SKM-1 (cell line): ENCODE measurements around the gene HNRNPH1.

ENCODE experiments used
- DNase-seq: peaks from one replicate; lab custom pipeline; 2025; ENCODE audit not compliant: unreplicated experiment; lab: John Stamatoyannopoulos, UW

Gene HNRNPH1

DNA sequence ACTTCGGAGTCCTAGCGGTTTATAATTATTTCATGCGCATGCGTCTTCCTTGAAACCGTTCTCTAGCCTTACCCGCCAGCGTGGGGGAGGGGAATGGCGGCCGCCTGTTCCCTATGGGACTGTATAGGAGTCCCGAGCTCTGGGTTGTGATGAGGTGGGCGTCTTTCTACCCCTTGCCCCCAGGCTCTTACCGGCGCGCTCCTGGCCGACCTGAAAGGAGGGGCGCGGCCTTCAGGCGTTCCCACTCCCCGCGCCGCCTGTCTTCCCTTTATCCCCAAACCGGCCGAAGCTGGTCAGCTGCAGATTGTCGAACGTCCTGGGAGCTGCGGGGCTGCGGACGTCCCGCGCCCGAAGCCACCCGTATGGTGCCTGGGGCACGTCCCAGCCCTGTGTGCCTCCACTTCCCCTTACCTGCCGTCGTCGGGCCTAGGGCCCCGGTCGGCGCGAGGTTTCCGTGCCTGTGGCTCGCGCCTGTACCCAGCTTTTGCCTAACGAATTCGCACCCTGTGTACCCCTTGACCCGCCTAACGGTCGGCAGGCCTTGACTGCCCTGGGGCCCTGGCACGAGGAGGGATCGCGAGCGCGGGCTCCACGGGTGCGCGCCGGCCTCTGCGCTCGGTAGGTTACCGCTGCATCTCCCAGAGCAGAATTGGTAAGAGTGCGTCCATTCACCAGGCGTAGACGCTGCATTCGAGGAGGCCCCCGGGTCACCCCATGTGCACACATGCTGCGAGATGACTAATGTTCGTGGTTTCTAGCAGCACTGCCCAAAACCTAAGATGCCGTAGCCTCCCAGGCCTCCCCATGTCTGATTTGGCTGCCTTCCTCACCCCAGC, 653 bp upstream of the HNRNPH1 start:
- DNase-seq = no peak

GRCh38 chr5:179621551-179622214, 1.8 kb downstream of the HNRNPH1 start:
- DNase-seq = no peak

- DNase-seq = no peak
These were observed 2.6 kb downstream of the HNRNPH1 start for GRCh38 chr5:179620703-179621350.

GRCh38 chr5:179620293-179620692, 3.2 kb downstream of the HNRNPH1 start:
- no peak for DNase-seq

GRCh38 chr5:179619776-179620175, 3.7 kb downstream of the HNRNPH1 start:
- no peak for DNase-seq

DNA sequence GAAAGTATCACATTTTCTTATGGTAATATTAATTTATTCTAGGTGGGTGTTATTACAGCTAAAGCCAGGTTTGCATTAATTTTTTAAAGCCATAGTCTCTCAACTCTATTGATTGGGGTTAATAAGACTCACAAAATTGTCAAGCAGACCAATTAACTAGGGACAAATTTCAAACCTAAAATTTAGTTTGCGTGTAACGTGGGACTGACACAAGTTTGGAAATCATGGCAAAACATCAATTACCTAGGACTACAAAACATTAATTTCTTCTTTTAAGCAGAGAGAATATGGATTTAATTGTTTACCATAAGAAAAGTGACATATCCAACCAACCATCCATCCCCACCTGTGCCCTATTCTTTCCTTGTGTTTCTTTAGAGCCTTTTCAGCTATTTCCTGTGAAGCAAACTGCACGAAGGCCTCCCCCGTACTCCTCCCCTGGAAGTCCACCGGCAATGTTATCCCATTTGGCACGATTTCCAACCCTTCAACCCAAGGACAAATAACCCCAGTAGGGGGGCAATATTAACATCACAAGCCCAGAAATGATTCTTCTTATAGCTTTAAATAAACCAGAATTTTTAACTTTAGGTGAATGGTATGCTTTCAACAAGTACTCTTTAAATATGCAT, 4.4 kb downstream of the HNRNPH1 start:
- no peak for DNase-seq

DNA sequence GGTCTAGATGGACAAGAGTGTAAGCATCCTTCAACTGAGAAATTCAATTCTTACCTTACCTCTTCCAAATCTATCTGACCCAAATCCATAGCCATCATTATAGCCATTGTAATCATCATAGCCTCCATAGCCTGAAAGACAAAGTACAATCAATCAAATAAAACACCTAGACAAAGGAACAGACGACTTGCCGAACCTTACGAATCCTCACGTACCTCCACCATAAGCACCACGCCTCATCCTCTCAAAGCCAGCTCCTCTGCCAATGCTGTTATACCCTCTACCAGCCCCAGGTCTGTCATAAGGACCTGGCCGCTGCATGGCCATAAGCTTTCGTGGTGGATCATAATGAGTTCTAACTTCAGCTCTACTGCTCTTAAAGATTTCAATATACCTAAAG, 5.5 kb downstream of the HNRNPH1 start:
- DNase-seq = no peak

DNA sequence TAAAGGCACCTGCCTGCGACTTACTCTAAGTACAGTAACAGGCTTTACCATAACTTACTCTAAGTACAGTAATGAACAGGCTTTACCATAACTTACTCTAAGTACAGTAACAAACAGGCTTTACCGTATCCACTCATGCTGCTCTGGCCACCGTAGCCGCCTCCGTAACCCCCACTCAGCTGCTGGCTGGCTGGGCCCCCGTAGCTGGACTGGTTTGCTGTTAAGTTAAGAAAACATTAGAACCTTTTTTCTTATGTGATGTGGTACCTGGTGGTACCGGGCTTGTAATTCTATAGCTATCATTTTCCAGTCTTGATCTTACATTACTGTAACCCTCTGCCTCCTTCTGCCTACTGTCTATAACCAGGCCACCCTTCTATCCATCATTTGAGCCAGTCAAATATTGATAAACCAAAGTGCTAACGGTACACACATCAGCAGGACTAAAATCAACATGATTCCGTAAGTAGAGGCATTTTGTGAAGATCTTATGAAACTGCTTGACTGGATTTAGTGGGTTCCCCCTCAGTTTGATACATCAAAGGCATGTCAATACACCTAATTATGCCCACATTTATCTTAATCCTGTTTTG, 7.4 kb downstream of the HNRNPH1 start:
- DNase-seq = no peak

DNA sequence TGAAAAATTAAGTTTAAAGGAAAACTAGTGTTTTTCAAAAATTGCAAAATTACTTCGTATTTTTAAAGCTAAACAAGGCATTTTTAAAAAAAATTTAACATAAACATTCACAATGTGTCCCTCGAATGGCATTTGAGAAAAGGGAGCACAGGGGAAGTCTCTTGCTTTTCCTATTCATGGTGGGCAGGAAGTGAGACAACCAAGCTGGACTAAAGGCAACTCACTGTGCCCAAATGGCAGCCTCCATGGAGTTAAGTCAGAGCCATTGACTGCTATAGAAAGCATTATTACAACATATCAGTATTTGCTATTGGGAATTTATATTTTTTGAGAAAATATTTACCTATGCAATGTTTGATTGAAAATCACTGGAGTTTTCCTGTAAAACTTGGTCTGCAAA, 8.3 kb downstream of the HNRNPH1 start:
- no peak for DNase-seq

GRCh38 chr5:179614745-179615144, 8.7 kb downstream of the HNRNPH1 start:
- DNase-seq = no peak

GRCh38 chr5:179613460-179614071, 9.9 kb downstream of the HNRNPH1 start:
- no peak for DNase-seq

DNA sequence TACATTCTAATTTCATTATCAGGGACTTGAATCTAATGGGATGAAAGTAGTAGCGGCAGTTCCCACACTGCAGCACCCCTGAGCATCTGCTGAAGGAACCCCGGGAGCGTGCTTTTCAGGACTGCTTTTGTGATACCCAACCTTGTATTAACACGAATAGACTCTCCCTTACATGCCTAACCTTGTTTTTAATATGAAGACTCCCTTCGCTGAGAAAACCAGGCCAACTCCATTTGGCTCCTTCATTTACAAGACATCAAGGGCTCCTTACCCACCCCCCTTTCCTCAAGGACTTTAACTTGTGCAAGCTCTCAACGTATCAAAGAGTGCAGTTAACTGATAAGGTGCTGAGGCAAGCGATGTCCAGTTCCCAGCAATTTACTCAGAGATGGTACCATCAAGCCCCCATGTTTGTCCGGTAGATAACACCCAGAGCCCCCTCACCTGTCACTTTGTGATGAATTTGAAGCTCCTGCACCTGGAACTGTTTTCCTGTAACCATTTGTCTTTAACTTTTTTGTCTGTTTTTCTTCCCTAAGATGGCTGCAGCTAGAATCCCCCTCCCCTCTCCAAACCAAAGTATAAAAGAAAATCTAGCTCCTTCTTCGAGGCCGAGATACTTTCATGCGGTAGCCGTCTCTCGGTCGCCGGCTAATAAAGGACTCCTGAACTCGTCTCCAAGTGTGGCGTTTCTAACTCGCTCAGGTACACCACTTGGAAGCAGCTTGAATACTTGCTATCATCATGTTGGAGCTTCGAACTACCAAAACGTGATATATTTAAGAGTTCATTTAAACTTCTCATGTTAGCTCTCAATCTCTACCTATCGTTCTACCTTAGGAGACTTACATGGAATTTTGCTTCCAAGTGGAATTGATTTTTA, 10.7 kb downstream of the HNRNPH1 start:
- no peak for DNase-seq

DNA sequence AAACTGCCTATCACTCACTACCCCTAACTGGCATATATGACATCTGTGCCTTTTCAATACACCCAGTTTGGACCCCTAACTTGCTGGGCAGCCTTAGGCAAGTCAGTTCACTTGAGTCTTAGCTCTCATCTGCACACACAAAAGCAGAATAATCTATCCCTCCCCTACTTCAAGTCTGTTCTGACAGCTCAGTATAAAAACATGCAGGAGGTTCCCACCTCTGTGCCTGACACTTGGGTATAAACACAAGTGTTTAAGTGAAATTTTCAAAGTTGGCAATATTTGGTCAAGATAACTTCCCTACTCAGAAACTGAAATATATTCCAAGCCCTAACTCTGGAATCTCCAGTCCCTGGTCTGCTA, 12.6 kb downstream of the HNRNPH1 start:
- DNase-seq = no peak

GRCh38 chr5:179610109-179610902, 13.2 kb downstream of the HNRNPH1 start:
- DNase-seq = no peak

DNA sequence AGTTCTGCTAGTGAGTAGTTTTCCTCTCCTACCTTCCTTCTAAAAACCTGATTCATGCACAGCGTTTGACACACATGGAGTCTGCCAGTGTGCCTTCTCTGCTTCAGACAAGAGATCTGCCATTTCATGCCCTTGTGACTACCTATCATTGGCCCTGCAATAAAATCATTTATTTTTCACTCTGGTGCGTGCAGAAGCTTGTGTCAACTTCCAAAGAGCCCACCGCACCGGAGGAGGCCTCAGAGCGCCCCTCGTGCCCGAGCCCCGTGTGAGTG, 13.7 kb downstream of the HNRNPH1 start:
- DNase-seq = no peak

DNA sequence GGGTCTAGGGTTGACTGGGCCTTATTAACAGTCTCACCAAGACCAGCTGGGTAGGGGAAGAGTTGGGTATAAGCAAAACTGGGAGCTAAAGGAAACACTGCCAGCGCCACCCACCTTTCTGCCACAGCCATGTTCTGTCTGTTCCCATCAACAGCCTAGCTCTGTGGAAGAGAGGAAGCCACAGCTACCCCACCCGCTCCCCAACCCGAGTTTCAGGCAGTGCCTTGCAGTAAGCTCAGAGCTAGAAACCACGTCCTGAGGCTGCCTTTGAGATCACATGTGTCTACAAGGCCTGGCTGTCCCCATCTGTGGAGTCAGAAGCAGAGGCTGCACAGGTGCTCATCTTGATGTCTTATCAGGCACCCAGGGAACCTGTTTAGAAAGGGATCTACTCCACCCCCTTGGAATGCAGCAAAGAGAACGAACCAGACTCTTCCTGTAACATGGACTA, 15.3 kb downstream of the HNRNPH1 start:
- DNase-seq = no peak

DNA sequence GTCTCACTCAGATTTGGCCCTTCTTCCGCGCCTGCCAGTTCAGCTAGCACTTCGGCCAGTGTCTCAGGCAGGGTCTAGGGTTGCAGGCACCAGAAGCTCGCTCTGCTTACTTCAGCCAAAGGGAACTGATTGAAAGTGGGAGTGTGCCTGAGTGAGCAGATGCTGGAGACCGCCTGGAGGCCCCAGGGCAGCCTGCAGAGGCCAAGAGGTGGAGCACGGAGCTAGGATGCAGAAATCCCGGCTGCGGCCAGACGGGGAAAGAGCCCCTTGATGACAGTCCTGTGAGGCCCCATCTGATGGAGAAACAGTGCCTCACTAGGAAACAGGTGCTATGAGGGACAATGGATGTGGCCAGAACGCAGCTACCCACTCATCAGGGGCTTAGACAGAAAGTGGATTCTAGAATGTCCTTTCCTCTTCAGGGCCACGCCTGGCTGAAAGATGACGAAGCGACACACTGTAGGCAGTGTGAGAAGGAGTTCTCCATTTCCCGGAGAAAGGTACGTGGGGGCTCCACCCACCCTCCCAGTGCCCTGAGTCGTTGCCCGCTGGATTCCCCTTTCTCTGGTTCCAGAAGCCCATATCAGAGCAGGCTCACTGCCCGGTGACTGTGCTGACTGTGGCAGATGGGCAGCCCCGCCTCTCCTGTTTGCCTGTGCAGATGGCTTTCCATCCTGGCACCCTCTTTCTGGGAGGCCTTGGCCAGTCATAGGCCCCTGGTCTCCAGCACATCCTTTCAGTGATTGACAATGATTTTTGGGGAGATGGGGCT, 16.1 kb downstream of the HNRNPH1 start:
- no peak for DNase-seq

- no peak for DNase-seq
These were observed 16.6 kb downstream of the HNRNPH1 start for GRCh38 chr5:179606910-179607159.
